GM19351 (cell line): Measurements from ENCODE around the gene KCNMA1.

ENCODE experiments used
- ATAC-seq: cut with Tn5 transposase; IDR thresholded peaks from one replicate; pipeline ENCODE4 v1.9.1; 2021; ENCODE audit warnings: mild to moderate bottlenecking, moderate library complexity; ENCODE audit not compliant: unreplicated experiment

The KCNMA1 gene

GRCh38 chr10:77016855-77017254 lies 620.8 kb downstream of the KCNMA1 start:
- ATAC-seq: no peak

- ATAC-seq: no peak
These were observed 621.3 kb downstream of the KCNMA1 start for GRCh38 chr10:77016278-77016815.

- no peak for ATAC-seq
These were observed 622.2 kb downstream of the KCNMA1 start for GRCh38 chr10:77015360-77015759.

- ATAC-seq: no peak
These were observed 624.7 kb downstream of the KCNMA1 start for GRCh38 chr10:77012812-77013500.

- no peak for ATAC-seq
These were observed 625.5 kb downstream of the KCNMA1 start for GRCh38 chr10:77011874-77012811.

GRCh38 chr10:77010430-77010829 lies 627.2 kb downstream of the KCNMA1 start:
- no peak for ATAC-seq

GRCh38 chr10:77007834-77008233 lies 629.8 kb downstream of the KCNMA1 start:
- ATAC-seq: peak; percentile 91

GRCh38 chr10:77006836-77007511 lies 630.6 kb downstream of the KCNMA1 start:
- no peak for ATAC-seq

GRCh38 chr10:77005871-77006270 lies 631.7 kb downstream of the KCNMA1 start:
- no peak for ATAC-seq

- ATAC-seq: peak; percentile 29
These were observed 632.6 kb downstream of the KCNMA1 start for GRCh38 chr10:77004917-77005564.

- no peak for ATAC-seq
These were observed 634.7 kb downstream of the KCNMA1 start for GRCh38 chr10:77002872-77003271.

GRCh38 chr10:77001206-77001605 lies 636.4 kb downstream of the KCNMA1 start:
- no peak for ATAC-seq

- no peak for ATAC-seq
These were observed 639.2 kb downstream of the KCNMA1 start for GRCh38 chr10:76998451-76998850.

GRCh38 chr10:76997631-76998030 lies 640.0 kb downstream of the KCNMA1 start:
- ATAC-seq: no peak

- ATAC-seq: no peak
These were observed 642.6 kb downstream of the KCNMA1 start for GRCh38 chr10:76995023-76995422.

- ATAC-seq: no peak
These were observed 644.4 kb downstream of the KCNMA1 start for GRCh38 chr10:76993213-76993612.

- no peak for ATAC-seq
These were observed 645.1 kb downstream of the KCNMA1 start for GRCh38 chr10:76992467-76992866.

GRCh38 chr10:76991621-76992020 lies 646.0 kb downstream of the KCNMA1 start:
- ATAC-seq: no peak

- ATAC-seq: no peak
These were observed 647.0 kb downstream of the KCNMA1 start for GRCh38 chr10:76990561-76990960.

GRCh38 chr10:76984559-76985443 lies 652.8 kb downstream of the KCNMA1 start:
- ATAC-seq: peak; percentile 95
